OCI-LY7 (cell line): Measurements from ENCODE around the gene IZUMO1R. TPM values are rescaled to one million over a fixed set of nuclear protein-coding genes. Genes with fewer than 3 reads are reported as not detected.

ENCODE experiments used
- BruUV-seq: library from RNA; stranded (reverse); fragments of 400-500 nt; replicated peaks from 2 replicates; lab custom pipeline; 2021; lab: Mats Ljungman, UMichigan
- CTCF ChIA-PET: fragments of 300-600 bp; sonication (Branson Sonifier 250); formaldehyde crosslinking; loops from one replicate; lab custom pipeline; 2022; ENCODE audit warnings: antibody characterized with exemption; ENCODE audit not compliant: unreplicated experiment; lab: Charles Lee
- POLR2A ChIA-PET: fragments of 300-600 bp; sonication (Branson Sonifier 250); formaldehyde crosslinking; loops from one replicate; lab custom pipeline; 2022; ENCODE audit warnings: antibody characterized with exemption; lab: Charles Lee
- DNase-seq: peaks from one replicate; pipeline ENCODE4 v3.0.0-alpha.2; 2015; ENCODE audit warnings: low spot score
- H2AFZ ChIP-seq: fragments of 200-600 bp; sonication (generic), shearing (Covaris generic); 2 replicates; pipeline ENCODE4 v1.6.1; 2014; ENCODE audit warnings: mild to moderate bottlenecking, antibody characterized with exemption, low read length, moderate library complexity
- H3K27ac ChIP-seq: fragments of 200-600 bp; sonication (generic); 2 replicates; pipeline ENCODE4 v1.5.1; 2014; ENCODE audit warnings: mixed run types, low read depth, mild to moderate bottlenecking, moderate library complexity, low read length, inconsistent platforms; ENCODE audit not compliant: poor library complexity, severe bottlenecking
- H3K36me3 ChIP-seq: fragments of 200-600 bp; sonication (generic); 2 replicates; pipeline ENCODE4 v1.6.1; 2014; ENCODE audit warnings: mild to moderate bottlenecking, antibody characterized with exemption, low read length, moderate library complexity, mixed read lengths; ENCODE audit not compliant: insufficient read depth
- H3K4me1 ChIP-seq: fragments of 200-600 bp; sonication (generic); 2 replicates; pipeline ENCODE4 v1.5.1; 2014; ENCODE audit warnings: mild to moderate bottlenecking, low read length; ENCODE audit not compliant: insufficient read depth, poor library complexity, severe bottlenecking
- H3K4me2 ChIP-seq: fragments of 200-600 bp; sonication (generic); 2 replicates; pipeline ENCODE4 v1.6.1; 2014; ENCODE audit warnings: mild to moderate bottlenecking, low read length
- H3K4me3 ChIP-seq: fragments of 200-600 bp; sonication (generic); 2 replicates; pipeline ENCODE4 v1.5.1; 2014; ENCODE audit warnings: mild to moderate bottlenecking, low read depth, low read length; ENCODE audit not compliant: poor library complexity, severe bottlenecking
- H3K79me2 ChIP-seq: fragments of 200-600 bp; sonication (generic); 2 replicates; pipeline ENCODE4 v1.6.1; 2016; ENCODE audit warnings: low read depth, mild to moderate bottlenecking, low read length, moderate library complexity, mixed read lengths; ENCODE audit not compliant: insufficient read depth
- H3K9me2 ChIP-seq: fragments of 200-600 bp; sonication (generic); 2 replicates; pipeline ENCODE4 v1.6.1; 2016; ENCODE audit warnings: mild to moderate bottlenecking, low read length, mixed read lengths; ENCODE audit not compliant: insufficient read depth
- H3K9me3 ChIP-seq: fragments of 200-600 bp; sonication (generic); 2 replicates; pipeline ENCODE4 v1.6.1; 2014; ENCODE audit warnings: mild to moderate bottlenecking, mixed run types, low read length, mixed read lengths
- H4K20me1 ChIP-seq: fragments of 200-600 bp; sonication (generic); 2 replicates; pipeline ENCODE4 v1.6.1; 2014; ENCODE audit warnings: mild to moderate bottlenecking, antibody characterized with exemption, low read length, moderate library complexity, mixed read lengths; ENCODE audit not compliant: insufficient read depth
- EZH2phosphoT487 ChIP-seq: fragments of 200-600 bp; sonication (generic); IDR thresholded peaks from 2 replicates; pipeline ENCODE4 v1.6.1; 2018; ENCODE audit warnings: low read depth, borderline replicate concordance, mild to moderate bottlenecking, mixed run types, antibody characterized with exemption, low read length, moderate library complexity, mixed read lengths
- intact Hi-C: fragments of 100-400 bp; cut with micrococcal nuclease; formaldehyde crosslinking; loops from one replicate; pipeline ENCODE4 v1.10.0; 2022; ENCODE audit not compliant: unreplicated experiment
- total RNA-seq, 2 experiments: library from RNA; depleted of rRNA in 1 of 2; stranded (reverse); fragments of >200 nt in 1 of 2; shearing (Covaris generic) in 1 of 2; gene quantifications; 2 replicates each; pipeline ENCODE4 v1.2.3, GENCODE V29; 2014 to 2022
- TF ChIP-seq, protein P1 (sequence below): fragments of 200-600 bp; sonication (generic); conservative IDR thresholded peaks from 2 replicates; pipeline ENCODE4 v1.5.1; 2014; ENCODE audit warnings: mild to moderate bottlenecking, antibody characterized with exemption, low read length, moderate library complexity, mixed read lengths

The IZUMO1R gene
- total RNA-seq, 2 experiments from 2014 or later = not detected

DNA sequence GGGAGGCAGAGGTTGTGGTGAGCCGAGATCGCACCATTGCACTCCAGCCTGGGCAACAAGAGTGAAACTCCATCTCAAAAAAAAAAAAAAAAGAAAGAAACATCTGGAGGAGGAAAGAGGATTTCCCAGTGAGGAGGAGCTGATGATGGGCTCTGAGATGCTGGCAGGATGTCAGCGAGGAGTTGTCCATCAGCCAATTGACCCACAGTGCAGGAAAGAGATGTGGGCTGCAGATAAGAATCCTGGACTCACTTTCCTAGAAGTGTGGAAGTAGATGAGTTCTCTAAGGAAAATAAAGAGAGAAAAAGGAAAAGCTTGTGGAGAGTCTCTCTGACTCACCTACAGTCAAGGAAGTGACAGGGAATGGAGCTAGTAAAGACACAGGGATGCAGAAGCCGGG is 9.7 kb downstream of the IZUMO1R start:
- POLR2A ChIA-PET = interaction anchor here (0.7 to 1.0 kb wide), 2 partner anchors 51 to 95 kb away, joined by 3 to 6 read pairs; no protein-coding TSS in a partner anchor
- H3K79me2 ChIP-seq = no peaks in the 10 kb centered on the region
- TF ChIP-seq, protein P1, sequence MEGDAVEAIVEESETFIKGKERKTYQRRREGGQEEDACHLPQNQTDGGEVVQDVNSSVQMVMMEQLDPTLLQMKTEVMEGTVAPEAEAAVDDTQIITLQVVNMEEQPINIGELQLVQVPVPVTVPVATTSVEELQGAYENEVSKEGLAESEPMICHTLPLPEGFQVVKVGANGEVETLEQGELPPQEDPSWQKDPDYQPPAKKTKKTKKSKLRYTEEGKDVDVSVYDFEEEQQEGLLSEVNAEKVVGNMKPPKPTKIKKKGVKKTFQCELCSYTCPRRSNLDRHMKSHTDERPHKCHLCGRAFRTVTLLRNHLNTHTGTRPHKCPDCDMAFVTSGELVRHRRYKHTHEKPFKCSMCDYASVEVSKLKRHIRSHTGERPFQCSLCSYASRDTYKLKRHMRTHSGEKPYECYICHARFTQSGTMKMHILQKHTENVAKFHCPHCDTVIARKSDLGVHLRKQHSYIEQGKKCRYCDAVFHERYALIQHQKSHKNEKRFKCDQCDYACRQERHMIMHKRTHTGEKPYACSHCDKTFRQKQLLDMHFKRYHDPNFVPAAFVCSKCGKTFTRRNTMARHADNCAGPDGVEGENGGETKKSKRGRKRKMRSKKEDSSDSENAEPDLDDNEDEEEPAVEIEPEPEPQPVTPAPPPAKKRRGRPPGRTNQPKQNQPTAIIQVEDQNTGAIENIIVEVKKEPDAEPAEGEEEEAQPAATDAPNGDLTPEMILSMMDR = no peak
- TF ChIP-seq EZH2phosphoT487 = no peak
- no peaks in the 10 kb centered on the region for H3K9me3 ChIP-seq
- no TSS peak for BruUV-seq
- no peak overlapping the region for H3K27ac ChIP-seq
- H3K36me3 ChIP-seq = no peaks in the 10 kb centered on the region
- H3K4me2 ChIP-seq = no peak overlapping the region
- DNase-seq = no peak
- H3K4me1 ChIP-seq = no peaks in the 10 kb centered on the region
- no peaks in the 10 kb centered on the region for H3K9me2 ChIP-seq
- H4K20me1 ChIP-seq = no peaks in the 10 kb centered on the region
- no peak overlapping the region for H2AFZ ChIP-seq
- intact Hi-C loops = no loop called here
- no peak overlapping the region for H3K4me3 ChIP-seq
- CTCF ChIA-PET = no interaction called here

DNA sequence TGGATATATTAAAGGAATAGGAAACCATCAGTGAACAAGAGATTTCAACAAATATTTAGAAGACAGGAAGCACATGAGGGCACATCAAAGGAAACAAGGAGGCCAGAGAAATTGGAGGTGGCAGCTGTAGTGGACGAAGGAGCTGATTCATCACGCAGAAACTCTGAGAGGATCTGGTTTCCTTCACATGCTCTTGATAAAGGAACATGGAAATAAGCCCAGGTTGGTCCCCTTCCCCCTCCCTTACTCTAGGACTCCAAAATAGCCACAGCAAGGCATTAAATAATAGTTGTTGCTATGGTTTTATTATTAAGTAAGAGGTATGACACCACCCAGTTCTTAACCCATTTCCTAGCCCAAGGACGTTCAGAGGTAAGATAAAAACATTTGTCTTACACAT is 11.3 kb downstream of the IZUMO1R start:
- ChIA-PET CTCF (no interaction called here), POLR2A (interaction anchor here (0.6 kb wide), 1 partner anchor 1979 kb away, joined by 3 read pairs; no protein-coding TSS in a partner anchor)
- Histone ChIP-seq H3K4me1 (no peaks in the 10 kb centered on the region), H3K79me2 (no peaks in the 10 kb centered on the region), H3K4me2 (no peak overlapping the region), H2AFZ (no peak overlapping the region), H4K20me1 (no peaks in the 10 kb centered on the region), H3K4me3 (no peak overlapping the region), H3K36me3 (no peaks in the 10 kb centered on the region), H3K27ac (no peak overlapping the region), H3K9me2 (no peaks in the 10 kb centered on the region), H3K9me3 (no peaks in the 10 kb centered on the region)
- intact Hi-C loops = no loop called here
- DNase-seq = no peak
- TF ChIP-seq EZH2phosphoT487 = no peak
- TF ChIP-seq, protein P1 = no peak
- BruUV-seq = no TSS peak

DNA sequence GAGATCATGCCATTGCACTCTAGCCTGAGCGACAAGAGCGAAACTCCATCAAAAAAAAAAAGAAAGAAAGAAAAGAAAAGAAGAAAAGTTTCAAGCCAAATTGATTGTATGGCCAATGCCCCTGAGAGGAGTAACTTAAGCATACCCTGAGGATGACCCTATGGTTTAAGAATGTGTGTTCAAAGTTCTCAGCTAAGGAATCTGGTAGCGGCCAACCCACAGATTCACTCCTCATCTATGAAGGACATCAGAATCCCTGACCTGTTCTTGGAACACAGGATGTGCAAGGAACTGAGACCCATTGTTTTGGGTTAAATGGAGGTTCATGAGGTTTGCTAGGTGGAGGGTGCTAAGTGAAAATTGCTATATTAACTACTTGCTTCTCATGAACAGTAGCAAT is 18.1 kb downstream of the IZUMO1R start:
- no peaks in the 10 kb centered on the region for H3K4me1 ChIP-seq
- H3K27ac ChIP-seq = no peak overlapping the region
- no peak overlapping the region for H2AFZ ChIP-seq
- H3K36me3 ChIP-seq = no peaks in the 10 kb centered on the region
- TF ChIP-seq, protein P1 = no peak
- no peak for TF ChIP-seq EZH2phosphoT487
- H3K4me3 ChIP-seq = no peak overlapping the region
- CTCF ChIA-PET = no interaction called here
- H3K4me2 ChIP-seq = no peak overlapping the region
- no peak for DNase-seq
- H4K20me1 ChIP-seq = no peaks in the 10 kb centered on the region
- no peaks in the 10 kb centered on the region for H3K9me3 ChIP-seq
- H3K79me2 ChIP-seq = no peaks in the 10 kb centered on the region
- H3K9me2 ChIP-seq = no peaks in the 10 kb centered on the region
- POLR2A ChIA-PET = interaction anchor here (0.7 kb wide), 1 partner anchor 10 kb away, joined by 3 read pairs; no protein-coding TSS in a partner anchor
- no TSS peak for BruUV-seq
- intact Hi-C loops = no loop called here
